Sciatic nerve (tissue), 2 donors: ENCODE results near the gene SPI1. TPM values are rescaled to one million over a fixed set of nuclear protein-coding genes. Genes with fewer than 3 reads are reported as not detected.

Source experiments
- ATAC-seq: fragments of 200-7000 bp; cut with Tn5 transposase; one replicate; pipeline ENCODE4 v1.9.1; 2020; ENCODE audit warnings: mild to moderate bottlenecking, moderate library complexity
- DNase-seq: peaks from one replicate; pipeline ENCODE4 v3.0.0-alpha.2; 2020; ENCODE audit warnings: low spot score
- intact Hi-C: fragments of 100-400 bp; cut with DNase I; formaldehyde crosslinking; loops from one replicate; pipeline ENCODE4 v1.14.2; 2022
- total RNA-seq: library from RNA; stranded (reverse); fragmentation: NEBNext Ultra II Directional; extraction: Animal tissue kit (Norgen Biotek cat#: 25700); gene quantifications from one replicate; pipeline ENCODE4 v1.2.1, GENCODE V29; 2021
- donor health status: DM: no; HTN: no; CAD: no.
- donor health status: DM: no; HTN: no; CAD: no.

Gene SPI1
- 47.0 TPM for total RNA-seq

GRCh38 chr11:47378010-47378835, at the start of gene SPI1:
Gene SPI1 (minus strand): TSS chr11:47378547. CDS start chr11:47378353, 194 bp downstream.
- intact Hi-C loops, result no loop called here
- DNase-seq (no peak), ATAC-seq (peak; percentile 57)

DNA sequence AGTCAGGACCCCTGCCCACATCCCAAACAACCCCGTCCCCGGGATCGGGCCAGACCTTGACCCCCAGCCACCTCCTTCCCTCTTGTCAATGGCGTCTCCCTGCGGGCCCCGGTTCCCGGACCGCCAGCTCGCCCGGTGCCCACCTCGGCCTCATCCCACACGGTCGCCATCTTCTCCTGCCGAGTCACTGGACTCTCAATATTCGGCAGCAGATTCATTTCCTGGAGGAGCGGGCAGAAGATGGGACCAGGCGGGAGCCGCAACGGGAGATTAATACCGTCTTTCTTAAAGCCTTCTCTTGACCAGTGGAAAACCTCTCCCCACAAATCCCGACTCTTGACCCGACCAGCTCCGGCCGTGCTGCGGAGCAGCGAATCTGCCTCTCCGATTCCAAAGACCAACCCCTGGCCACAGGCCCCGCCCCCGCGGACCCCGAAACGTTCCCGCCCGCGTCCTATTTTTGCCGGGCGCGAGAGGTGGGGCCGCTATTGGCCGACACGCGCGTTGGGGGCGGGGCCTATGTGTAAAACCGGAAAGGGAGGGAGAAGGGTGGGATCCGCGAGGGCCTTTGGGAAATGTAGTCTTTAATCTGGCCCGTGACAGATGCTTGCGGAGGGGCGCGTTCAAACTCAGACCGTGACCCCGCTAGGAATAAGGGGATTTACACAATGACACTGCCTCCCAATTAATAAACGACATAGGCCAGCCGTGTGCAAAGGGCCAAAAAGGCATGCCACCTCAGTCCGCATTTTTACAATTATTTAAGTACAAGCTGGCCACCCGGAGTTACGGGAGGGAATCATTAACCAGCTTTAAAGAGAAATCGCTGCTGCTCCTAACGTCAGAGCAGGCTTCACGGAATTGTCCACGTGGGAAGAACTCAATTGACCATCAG, 48.0 kb upstream of the SPI1 start, which contains the start of gene PSMC3:
TSS of gene PSMC3 (minus strand) at position 378 of the 895 bp plus-strand sequence. CDS start at position 218, 160 bp downstream.
- ATAC-seq (peak; percentile 99), DNase-seq (peak; percentile 100)
- intact Hi-C loops, result no loop called here

DNA sequence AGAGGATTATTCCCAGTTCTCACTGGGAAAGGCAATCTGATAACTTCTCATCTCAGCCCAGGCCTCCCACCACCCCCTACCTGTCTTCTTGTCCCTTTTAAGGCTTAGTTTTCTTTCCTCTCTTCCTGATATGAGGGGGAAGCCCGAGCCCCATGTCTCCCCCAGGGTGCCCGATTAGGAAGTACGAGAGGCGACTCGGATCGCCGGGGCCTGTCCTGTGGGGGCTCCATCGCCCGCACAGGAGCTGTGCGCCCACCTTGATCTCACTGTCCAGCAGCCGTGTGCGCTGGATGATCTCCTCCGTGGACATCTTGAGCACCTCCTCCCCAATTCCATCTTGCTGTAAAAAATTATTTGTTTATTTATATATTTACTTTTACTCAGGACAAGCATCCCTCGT, 47.3 kb upstream of the SPI1 start:
- ATAC-seq, result no peak
- DNase-seq, result no peak
- intact Hi-C loops, result no loop called here

DNA sequence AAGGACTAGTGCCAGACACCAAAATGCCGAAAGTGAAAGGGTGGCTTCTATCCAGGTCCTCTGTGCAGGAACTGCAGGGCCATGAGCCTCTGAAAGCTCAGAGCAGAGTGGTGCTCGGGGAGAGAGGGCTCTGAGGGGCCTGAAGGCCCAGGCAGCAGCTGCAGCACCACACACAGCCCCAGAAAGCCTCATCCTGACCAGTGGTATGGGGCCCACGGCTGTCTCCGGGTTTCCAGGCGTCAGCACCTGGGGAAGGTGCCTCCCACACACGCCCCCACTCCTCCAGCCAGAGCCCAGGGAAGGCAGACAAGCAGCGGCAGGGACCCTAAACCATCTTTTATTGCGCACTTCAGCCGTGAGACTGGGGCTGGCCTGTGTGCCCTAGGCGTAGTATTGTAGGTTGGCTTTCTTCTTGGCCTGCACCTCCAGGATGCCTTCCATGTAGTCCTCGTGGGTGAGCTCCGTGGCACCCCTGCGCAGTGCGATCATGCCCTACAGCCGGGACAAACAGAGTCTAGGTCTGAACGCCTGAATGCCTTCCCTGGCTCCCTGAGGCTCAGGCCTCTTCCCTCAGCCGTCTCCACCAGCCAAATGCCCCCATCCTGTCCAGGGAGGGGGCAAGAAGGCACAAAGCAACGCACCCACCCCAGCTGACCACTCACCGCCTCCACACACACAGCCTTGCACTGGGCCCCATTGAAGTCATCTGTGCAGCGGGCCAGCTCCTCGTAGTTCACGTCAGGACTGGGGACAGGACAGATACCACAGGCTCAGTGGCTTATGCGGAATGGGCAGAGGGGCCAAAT, 40.3 kb upstream of the SPI1 start:
- DNase-seq (no peak), ATAC-seq (no peak)
- intact Hi-C loops, result no loop called here

DNA sequence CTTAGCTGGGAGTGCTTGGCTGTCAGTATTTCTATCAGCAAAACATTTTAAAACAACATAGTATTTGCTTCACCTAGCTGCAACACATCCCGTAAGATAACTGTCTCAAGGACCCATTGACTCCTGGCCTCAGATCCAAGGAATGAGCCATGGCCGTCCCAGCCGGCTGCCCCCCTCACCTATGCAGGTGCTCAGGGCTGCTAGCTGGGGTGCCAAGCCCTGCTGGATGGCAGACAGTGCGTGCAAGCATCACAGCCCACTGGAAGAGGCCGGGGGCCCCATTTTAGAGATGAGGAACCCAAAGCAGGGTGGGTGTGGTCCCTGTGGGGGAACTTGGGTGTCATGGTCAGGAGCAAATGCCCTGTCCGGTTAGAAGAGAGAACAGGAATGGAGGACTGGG, 39.4 kb upstream of the SPI1 start:
- intact Hi-C loops, result no loop called here
- no peak for ATAC-seq
- DNase-seq, result no peak

- ATAC-seq, result peak; percentile 90
- intact Hi-C loops, result no loop called here
- peak; percentile 87 for DNase-seq
Observed at GRCh38 chr11:47415949-47416472, 37.7 kb upstream of the SPI1 start.

DNA sequence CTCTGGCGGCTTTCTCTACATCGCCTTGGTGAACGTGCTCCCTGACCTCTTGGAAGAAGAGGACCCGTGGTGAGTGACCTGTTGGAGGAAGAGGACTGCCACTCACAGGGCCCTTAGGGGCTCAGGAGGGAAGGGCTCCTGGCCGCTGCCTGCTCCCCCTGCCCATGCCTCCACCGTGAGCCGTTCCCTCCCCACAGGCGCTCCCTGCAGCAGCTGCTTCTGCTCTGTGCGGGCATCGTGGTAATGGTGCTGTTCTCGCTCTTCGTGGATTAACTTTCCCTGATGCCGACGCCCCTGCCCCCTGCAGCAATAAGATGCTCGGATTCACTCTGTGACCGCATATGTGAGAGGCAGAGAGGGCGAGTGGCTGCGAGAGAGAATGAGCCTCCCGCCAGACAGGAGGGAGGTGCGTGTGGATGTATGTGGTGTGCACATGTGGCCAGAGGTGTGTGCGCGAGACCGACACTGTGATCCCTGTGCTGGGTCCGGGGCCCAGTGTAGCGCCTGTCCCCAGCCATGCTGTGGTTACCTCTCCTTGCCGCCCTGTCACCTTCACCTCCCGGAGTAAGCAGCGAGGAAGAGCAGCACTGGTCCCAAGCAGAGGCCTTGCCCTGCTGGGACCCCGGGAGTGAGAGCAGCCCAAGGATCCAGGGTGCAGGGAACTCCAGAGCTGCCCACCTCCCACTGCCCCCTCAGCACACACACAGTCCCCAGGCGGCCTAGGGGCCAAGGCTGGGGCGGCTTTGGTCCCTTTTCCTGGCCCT, 36.9 kb upstream of the SPI1 start:
- no peak for ATAC-seq
- no peak for DNase-seq
- intact Hi-C loops, result no loop called here

DNA sequence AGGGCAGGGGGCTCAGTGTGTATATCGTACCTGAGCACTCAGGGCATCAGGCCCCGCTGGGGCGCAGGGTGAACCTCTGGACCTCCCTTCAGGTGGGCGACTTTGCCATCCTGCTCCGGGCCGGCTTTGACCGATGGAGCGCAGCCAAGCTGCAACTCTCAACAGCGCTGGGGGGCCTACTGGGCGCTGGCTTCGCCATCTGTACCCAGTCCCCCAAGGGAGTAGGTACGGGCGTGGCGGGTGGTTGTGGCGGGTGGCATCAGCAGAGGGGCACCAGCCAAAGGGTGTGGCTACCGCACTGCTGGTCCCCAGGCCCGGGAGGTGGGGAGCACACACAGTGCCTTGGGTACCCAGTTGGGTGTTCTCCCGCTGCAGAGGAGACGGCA, 36.3 kb upstream of the SPI1 start:
- intact Hi-C loops, result no loop called here
- no peak for DNase-seq
- no peak for ATAC-seq

DNA sequence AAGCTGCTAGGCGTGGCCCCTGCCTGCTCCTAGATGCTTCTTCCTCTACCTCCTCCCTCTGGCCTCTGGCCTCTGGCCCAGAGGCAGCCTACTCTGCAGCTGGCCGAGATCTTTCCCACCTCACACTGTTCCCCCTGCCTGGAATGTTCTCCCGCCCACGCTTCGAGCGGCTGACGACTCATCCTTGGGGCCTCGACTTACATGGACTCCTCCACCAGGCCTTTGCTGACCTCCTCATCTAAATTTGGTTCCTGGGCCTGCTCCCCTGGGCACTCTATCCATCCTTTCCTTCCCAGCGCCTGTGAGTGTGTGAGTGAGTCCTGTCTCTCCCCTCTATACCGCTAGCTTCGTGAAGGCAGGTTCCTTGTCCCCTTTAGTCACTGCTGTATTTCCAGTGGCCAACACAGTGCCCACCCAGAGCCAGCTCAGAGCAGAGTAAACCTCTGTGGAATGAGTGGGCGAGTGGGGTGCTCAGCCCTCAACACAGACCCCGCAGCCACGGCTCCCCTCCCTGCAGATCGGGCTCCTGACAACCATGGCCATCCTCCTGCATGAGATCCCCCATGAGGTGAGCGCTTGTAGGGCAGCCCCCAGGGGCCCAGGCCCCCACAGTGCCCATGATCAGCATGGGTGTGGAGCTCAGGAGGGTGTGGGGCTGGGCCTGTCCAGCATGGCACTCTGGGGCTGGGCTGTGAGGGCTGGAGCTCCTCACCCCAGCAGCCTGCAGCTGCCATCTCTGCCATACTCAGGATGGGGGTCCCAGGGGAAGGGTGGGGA, 35.7 kb upstream of the SPI1 start:
- no peak for DNase-seq
- peak; percentile 16 for ATAC-seq
- intact Hi-C loops, result no loop called here

- intact Hi-C loops, result no loop called here
- DNase-seq (no peak), ATAC-seq (no peak)
Observed at GRCh38 chr11:47413351-47413750, 35.0 kb upstream of the SPI1 start.

DNA sequence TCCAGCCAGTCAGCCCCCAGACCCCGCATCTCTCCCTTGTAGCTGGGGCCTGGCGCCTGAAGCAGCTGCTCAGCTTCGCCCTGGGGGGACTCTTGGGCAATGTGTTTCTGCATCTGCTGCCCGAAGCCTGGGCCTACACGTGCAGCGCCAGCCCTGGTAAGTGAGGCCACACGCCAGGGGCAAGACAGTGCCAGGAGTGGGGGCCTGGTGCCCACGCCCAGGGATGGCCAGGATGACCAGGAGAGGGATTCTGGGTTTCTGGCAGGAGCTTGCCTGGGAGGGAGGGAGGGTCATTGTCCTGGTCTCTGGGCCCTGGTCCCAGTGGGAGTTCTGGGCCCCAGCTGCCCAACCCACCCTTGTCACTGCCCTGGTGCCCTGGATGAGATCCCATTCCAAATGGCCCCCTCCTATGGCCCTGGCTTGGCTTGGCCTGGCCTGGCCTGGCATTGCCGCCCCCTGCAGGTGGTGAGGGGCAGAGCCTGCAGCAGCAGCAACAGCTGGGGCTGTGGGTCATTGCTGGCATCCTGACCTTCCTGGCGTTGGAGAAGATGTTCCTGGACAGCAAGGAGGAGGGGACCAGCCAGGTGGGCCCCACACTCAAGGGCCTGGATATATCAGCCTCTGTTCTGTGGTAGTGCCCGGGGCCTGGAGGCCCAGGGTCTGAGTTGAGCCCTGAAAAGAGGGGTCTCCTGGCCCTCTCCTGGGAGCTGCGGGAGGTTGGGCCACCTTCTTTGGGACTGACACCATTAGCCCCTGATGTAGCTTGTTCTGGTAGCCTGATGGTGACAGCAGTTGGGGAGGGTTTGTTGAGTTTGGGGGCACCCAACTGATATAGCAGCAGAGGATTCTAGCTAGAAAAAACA, 33.8 kb upstream of the SPI1 start:
- ATAC-seq (no peak), DNase-seq (no peak)
- intact Hi-C loops, result no loop called here

DNA sequence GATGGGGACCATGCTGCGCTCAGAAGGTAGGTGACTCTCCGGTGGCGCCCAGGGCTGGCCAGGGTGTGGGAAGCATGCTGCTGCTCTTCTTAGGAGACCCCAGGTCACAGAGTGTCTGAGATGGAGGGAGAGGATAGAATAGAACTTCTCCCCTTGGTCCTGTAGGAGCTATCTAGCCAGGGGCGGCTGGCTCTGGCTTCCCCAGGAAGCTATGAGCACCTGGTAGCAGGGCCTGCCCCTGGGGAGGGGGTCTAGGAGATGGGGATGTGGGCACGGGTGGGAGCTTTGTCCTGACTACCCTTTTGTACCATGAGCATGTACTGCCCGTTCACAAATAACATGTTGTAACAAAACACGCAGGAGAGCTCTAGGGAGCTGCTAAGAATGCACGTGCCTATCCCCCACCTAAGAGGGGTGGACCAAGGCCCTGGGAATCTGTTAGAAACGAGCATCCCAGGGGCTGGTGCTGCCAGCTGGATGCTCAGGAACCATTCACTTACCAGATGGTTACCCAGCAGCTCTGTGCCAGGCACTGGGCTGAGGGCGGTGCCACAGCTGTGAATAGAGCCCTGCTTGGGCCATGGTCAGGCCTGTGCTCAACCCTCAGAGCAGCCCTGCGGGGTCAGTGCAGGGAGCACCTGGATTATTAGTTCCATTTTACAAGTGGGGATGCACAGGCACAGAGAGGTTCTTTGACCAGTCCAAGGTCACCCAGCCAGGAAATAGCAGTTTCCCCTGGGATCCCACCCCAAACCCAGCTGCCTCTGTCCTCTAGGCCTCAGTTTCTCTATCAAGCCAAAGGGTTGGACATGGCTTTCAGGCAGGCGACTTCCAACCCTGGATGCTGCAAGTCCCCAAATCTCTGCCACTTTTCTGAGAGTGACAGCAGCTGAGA, 32.3 kb upstream of the SPI1 start:
- ATAC-seq (no peak), DNase-seq (no peak)
- intact Hi-C loops, result no loop called here

DNA sequence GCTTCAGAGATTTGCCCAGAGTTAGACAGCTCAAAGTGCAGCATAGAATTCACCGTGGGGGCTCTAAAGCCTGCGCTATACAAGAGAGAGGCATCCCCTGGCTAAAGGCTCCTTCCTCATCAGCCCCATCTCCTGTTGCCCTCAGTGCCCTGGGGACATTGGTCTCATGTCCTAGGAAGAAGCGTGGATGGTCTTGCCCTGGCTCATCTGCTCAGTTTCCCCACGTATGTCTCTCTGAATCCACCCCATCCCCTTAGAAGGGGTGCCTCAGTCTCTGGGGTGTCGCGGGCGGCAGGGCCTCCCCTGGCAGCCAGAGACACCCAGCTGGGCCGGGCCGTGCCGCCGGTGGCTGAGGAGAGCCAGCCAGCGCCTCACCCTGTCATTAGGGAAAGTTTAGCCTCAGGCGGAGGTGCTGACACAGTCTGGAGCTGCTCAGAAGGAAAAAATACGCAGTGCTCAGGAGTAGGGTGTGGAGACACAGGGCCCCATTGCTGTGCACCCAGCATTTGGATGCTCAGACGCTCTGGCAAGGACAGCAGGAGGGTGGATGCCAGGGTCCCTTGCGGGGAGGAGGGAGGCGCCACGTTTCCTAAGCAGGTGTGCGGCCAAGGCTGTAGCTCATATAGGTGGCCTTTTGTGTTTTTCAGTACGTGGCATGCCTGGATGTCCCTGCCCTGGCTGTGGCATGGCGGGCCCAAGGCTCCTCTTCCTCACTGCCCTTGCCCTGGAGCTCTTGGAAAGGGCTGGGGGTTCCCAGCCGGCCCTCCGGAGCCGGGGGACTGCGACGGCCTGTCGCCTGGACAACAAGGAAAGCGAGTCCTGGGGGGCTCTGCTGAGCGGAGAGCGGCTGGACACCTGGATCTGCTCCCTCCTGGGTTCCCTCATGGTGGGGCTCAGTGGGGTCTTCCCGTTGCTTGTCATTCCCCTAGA, 31.4 kb upstream of the SPI1 start:
- DNase-seq (no peak), ATAC-seq (no peak)
- intact Hi-C loops, result no loop called here

DNA sequence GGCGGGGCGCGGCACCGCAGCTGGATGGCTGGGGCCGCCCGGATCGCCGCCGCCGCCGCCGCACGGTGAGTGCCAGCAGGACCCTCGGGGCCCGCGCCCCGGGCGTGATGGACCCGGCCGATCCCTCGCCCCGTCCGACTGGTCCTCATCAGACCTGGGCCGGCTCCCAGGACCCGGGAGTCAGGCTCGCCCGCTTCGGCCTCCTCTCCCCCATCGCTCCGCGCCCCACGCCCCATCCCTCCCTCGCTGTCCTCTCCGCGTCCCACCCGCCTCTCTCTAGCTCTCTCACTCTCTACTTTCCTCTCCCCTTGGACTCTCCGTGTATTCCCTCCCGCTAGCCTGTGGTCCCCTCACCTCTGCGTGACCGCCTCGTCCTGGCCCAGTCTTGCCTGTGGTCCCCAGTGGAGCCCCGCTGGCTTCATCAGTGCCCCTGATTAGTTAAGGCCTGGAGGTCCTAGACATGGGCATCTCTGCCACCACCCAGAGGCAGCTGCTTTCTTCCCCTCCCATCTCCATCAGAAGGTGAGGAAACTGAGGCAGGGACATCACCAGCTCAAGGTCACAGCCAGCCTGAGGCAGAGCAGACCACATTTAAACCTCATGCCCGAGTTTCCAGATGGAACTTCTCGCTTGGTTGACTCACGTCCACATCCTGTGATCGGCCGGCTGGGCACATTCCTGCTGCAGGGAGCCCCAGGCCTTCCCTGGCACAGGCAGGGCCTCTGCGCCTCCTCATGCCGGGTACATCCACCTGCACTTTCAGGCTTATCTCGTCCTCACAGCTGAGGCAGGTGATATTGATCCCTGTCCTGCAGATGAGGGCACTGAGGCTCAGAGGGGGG, 30.5 kb upstream of the SPI1 start:
- DNase-seq (no peak), ATAC-seq (peak; percentile 31)
- intact Hi-C loops, result no loop called here
